ENCODE measurements around the gene MAVS. TPM values are rescaled to one million over a fixed set of nuclear protein-coding genes. Genes with fewer than 3 reads are reported as not detected.

The MAVS gene
- total RNA-seq (10 to 100 TPM; 12.3 to 21.2 TPM), polyA plus RNA-seq (ENCODE audit: insufficient read length in 2 of 2) (10 to 100 TPM; 23.5 to 34.9 TPM)
- long read RNA-seq, donor 1, partial matches to known transcripts = 7 of 7 reads
- long read RNA-seq, donor 1, other reads (novel, unspliced or antisense) = 0 of 7 reads
- long read RNA-seq, donor 2, full-length matches to known transcripts = 1 of 1 reads
- long read RNA-seq, donor 2, partial matches to known transcripts = 0 of 1 reads
- long read RNA-seq, donor 2, other reads (novel, unspliced or antisense) = 0 of 1 reads
- long read RNA-seq, donor 3 = 0 reads
- long read RNA-seq, donor 4, full-length matches to known transcripts = 2 of 27 reads
- long read RNA-seq, donor 4, partial matches to known transcripts = 25 of 27 reads
- long read RNA-seq, donor 4, other reads (novel, unspliced or antisense) = 0 of 27 reads

DNA sequence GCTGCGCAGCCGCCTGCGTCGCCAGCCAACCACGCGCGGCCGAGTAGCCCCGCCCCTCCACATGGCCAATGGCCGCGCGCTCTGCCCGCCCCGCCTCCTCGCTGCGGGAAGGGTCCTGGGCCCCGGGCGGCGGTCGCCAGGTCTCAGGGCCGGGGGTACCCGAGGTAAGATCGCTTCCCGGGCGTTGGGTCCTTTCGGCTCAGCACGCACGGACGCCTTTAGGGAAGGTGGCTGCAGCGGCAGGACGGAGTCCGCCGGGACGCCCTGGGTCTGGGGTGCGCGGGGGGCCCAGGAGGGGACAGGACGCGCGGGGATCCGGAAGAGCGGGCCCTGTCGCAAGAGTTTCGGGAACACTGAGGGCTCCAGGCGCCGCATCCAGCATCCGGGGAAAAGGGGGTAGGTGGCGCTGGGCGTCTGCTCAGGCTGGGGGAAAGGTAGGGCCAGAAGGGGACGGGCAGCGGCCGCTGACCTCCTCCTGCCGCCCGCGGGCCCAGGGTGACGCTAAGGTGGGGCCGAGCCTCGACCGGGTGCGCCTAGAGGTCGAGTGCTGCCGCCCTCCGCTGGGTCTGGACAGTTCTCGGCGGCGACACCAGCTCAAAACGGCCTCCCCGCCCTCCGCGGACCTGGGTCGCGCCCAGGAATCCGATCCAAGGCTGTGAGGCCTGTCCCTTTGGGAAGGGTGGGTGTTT, at the start of gene MAVS:
TSS of gene MAVS (plus strand) at position 95 of the 689 bp plus-strand sequence. CDS start 7,791 bp downstream, outside the sequence.
- H3K27ac ChIP-seq (ENCODE audit: low read depth, low read length) = peak within 1 kb of the TSS; percentile 87
- H3K4me3 ChIP-seq (ENCODE audit: low read depth, low read length) = peak within 1 kb of the TSS; percentile 85
- peaks cover 11% of the 10 kb centered on the region for H3K36me3 ChIP-seq (ENCODE audit: control insufficient read depth, insufficient read depth, low read length)
- H3K9me3 ChIP-seq (ENCODE audit: control insufficient read depth, insufficient read depth, low read length) = no peaks in the 10 kb centered on the region
- peaks cover 22% of the 10 kb centered on the region for H3K4me1 ChIP-seq (ENCODE audit: control insufficient read depth, insufficient read depth, low read length)
- under 1% methylated on average over 72 of the region's 72 CpGs for WGBS (ENCODE audit: insufficient coverage)
- H3K27me3 ChIP-seq (ENCODE audit: control insufficient read depth, insufficient read depth, low read length) = no peaks in the 10 kb centered on the region
- DNase-seq (ENCODE audit: low read depth in 4 of 6, low spot score in 6 of 6) = peak in 5 of 6 donors; percentile 67 to 96 (median 81)

DNA sequence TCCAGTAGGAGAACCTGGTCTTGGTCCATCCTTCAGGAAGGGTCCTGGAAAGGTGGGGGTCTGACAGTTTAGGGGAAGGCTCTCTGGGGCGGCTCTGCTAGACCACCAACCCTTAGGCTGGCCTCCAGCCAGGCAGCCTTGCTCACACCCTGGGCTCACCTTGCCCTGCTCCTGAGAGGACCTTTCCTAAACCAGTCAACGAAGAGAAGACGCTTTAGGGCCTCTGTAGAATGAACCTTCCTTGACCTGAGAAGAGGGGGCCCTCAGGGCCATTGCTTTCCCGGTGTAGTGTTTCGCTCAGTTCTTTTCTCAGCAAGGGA, 49.4 kb upstream of the MAVS start:
- Histone ChIP-seq H3K27ac (ENCODE audit: low read depth, low read length) (no peak overlapping the region), H3K27me3 (ENCODE audit: control insufficient read depth, insufficient read depth, low read length) (no peaks in the 10 kb centered on the region), H3K9me3 (ENCODE audit: control insufficient read depth, insufficient read depth, low read length) (no peaks in the 10 kb centered on the region), H3K4me1 (ENCODE audit: control insufficient read depth, insufficient read depth, low read length) (peaks cover 64% of the 10 kb centered on the region), H3K36me3 (ENCODE audit: control insufficient read depth, insufficient read depth, low read length) (peaks cover 30% of the 10 kb centered on the region), H3K4me3 (ENCODE audit: low read depth, low read length) (peak overlapping the region; percentile 40)
- no peak for DNase-seq (ENCODE audit: low read depth in 4 of 6, low spot score in 6 of 6)
- 67% methylated on average over 5 of the region's 5 CpGs for WGBS (ENCODE audit: insufficient coverage)

DNA sequence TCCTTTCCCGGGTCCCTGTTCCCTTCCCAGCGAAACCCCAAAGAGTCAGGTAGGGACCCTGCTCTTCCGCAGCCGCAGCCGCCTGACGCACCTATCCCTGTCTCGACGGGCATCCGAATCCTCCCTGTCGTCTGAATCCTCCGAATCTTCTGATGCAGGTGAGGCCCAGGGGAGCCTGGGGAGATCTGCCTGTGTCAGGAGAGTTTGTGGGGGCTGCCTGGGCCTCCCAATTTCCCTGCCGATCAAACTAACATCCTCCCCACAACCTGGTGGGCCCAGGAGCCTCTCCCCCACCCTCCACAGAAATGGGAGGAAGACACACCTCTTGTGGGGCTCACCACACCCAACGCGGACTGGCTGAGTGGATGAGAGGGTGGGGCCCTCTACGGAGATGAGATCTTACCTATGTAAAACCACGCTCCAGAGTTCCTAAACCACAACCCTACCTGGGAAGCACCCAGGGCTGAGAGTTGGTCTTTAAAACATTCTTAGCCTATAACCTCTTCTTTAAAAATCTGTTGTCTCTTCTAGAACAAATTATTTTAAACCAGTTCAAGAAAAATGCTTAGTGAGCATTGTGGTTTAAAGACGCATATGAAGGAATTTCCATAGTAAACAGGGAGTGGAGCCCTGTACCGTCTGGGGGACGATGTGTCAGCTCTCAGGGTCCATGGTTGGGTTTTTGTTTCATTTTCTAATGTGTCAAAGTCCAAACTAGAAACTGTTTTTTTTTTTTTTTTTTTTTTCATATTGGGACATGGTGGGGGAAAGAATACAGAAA, 48.9 kb upstream of the MAVS start:
- peaks cover 35% of the 10 kb centered on the region for H3K36me3 ChIP-seq (ENCODE audit: control insufficient read depth, insufficient read depth, low read length)
- 77% methylated on average over 8 of the region's 19 CpGs for WGBS (ENCODE audit: insufficient coverage)
- peak overlapping the region; percentile 40 for H3K4me3 ChIP-seq (ENCODE audit: low read depth, low read length)

DNA sequence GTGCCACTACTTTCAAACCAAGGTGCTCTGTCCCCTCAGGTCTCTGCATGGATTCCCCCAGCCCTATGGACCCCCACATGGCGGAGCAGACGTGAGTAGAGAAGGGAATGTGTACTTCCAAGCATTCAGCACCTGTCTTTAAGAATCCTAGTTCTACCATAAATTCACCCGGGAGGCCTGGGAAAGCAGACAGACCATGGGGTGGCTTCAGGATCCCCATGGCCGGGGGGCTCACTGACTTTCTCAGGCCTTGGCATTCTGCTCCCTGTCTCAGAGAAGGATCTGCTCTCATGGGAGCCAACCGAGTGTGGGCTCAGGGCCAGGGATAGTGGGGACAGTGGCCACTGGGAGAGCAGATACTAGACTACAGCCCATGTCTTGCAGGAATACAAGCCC, 48.3 kb upstream of the MAVS start:
- peaks cover 41% of the 10 kb centered on the region for H3K36me3 ChIP-seq (ENCODE audit: control insufficient read depth, insufficient read depth, low read length)
- DNase-seq (ENCODE audit: low read depth in 4 of 6, low spot score in 6 of 6) = peak in 1 of 6 donors; percentile 46
- H3K9me3 ChIP-seq (ENCODE audit: control insufficient read depth, insufficient read depth, low read length) = no peaks in the 10 kb centered on the region
- peaks cover 64% of the 10 kb centered on the region for H3K4me1 ChIP-seq (ENCODE audit: control insufficient read depth, insufficient read depth, low read length)
- no peaks in the 10 kb centered on the region for H3K27me3 ChIP-seq (ENCODE audit: control insufficient read depth, insufficient read depth, low read length)
- 31% methylated on average over 3 of the region's 5 CpGs for WGBS (ENCODE audit: insufficient coverage)
- H3K27ac ChIP-seq (ENCODE audit: low read depth, low read length) = peak overlapping the region; percentile 18
- no peak overlapping the region for H3K4me3 ChIP-seq (ENCODE audit: low read depth, low read length)

More for the DNA sequence above, 48.9 kb upstream of the MAVS start:
- Histone ChIP-seq H3K27ac (ENCODE audit: low read depth, low read length) (peak overlapping the region; percentile 18), H3K9me3 (ENCODE audit: control insufficient read depth, insufficient read depth, low read length) (no peaks in the 10 kb centered on the region), H3K4me1 (ENCODE audit: control insufficient read depth, insufficient read depth, low read length) (peaks cover 64% of the 10 kb centered on the region), H3K27me3 (ENCODE audit: control insufficient read depth, insufficient read depth, low read length) (no peaks in the 10 kb centered on the region)
- no peak for DNase-seq (ENCODE audit: low read depth in 4 of 6, low spot score in 6 of 6)

DNA sequence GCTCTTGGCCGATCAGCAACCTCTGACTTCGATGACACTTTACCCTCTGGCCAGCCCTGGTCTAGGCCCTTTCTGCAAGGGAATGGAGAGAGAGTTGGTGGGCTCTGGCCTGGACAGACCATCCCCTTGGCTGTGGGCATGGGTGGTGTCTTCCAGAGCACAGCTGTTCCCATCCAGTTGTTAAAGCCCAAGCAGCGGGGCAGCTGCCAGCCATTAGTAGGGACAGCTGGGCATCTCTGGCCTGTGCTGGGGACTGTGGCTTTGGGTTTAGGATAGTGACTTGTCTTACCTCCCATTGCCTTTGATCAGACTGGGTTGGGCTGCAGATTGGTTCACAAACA, 47.8 kb upstream of the MAVS start:
- Histone ChIP-seq H3K36me3 (ENCODE audit: control insufficient read depth, insufficient read depth, low read length) (peaks cover 46% of the 10 kb centered on the region), H3K4me3 (ENCODE audit: low read depth, low read length) (no peak overlapping the region), H3K4me1 (ENCODE audit: control insufficient read depth, insufficient read depth, low read length) (peaks cover 64% of the 10 kb centered on the region), H3K9me3 (ENCODE audit: control insufficient read depth, insufficient read depth, low read length) (no peaks in the 10 kb centered on the region), H3K27me3 (ENCODE audit: control insufficient read depth, insufficient read depth, low read length) (no peaks in the 10 kb centered on the region), H3K27ac (ENCODE audit: low read depth, low read length) (peak overlapping the region; percentile 58)
- WGBS (ENCODE audit: insufficient coverage) = 70% methylated on average over 3 of the region's 3 CpGs
- no peak for DNase-seq (ENCODE audit: low read depth in 4 of 6, low spot score in 6 of 6)

DNA sequence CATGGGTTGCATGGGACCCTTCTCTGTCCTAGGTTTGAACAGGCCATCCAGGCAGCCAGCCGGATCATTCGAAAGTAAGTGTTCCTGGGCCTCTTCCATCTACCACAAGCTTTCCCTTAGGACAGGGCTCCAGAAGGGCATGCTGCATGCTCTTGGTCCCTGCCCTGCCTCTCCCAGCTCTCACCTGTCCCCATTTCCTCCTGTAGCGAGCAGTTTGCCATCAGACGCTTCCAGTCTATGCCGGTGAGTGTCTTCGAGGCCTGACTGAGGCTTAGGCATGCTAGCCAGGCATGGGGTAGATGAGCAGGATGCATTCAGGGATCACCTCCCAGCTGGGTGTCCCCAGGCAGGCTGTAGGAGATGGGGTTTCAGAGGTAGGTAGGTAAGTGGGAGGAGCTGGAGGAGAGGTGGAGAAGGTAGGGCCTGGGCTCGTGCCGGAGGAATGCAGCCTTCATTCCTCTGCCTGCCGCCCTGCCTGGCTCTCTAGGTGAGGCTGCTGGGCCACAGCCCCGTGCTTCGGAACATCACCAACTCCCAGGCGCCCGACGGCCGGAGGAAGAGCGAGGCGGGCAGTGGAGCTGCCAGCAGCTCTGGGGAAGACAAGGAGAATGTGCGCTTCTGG, 46.3 kb upstream of the MAVS start:
- H3K27ac ChIP-seq (ENCODE audit: low read depth, low read length) = no peak overlapping the region
- no peaks in the 10 kb centered on the region for H3K9me3 ChIP-seq (ENCODE audit: control insufficient read depth, insufficient read depth, low read length)
- H3K36me3 ChIP-seq (ENCODE audit: control insufficient read depth, insufficient read depth, low read length) = peaks cover 61% of the 10 kb centered on the region
- DNase-seq (ENCODE audit: low read depth in 4 of 6, low spot score in 6 of 6) = no peak
- peaks cover 57% of the 10 kb centered on the region for H3K4me1 ChIP-seq (ENCODE audit: control insufficient read depth, insufficient read depth, low read length)
- H3K27me3 ChIP-seq (ENCODE audit: control insufficient read depth, insufficient read depth, low read length) = no peaks in the 10 kb centered on the region
- 79% methylated on average over 14 of the region's 18 CpGs for WGBS (ENCODE audit: insufficient coverage)
- no peak overlapping the region for H3K4me3 ChIP-seq (ENCODE audit: low read depth, low read length)

DNA sequence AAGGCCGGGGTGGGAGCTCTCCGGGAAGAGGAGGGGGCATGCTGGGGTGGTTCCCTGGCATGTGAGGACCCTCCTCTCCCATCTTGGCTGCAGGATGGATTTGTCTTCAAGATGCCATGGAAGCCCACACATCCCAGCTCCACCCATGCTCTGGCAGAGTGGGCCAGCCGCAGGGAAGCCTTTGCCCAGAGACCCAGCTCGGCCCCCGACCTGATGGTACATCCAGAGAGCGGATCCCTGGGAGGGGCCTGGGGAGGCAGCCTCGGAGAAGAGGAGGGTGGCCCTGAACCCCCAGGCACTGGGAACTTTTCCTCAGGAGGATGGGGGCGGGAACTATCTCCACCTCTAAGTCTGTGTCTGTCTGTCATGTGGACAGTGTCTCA, 45.8 kb upstream of the MAVS start:
- WGBS (ENCODE audit: insufficient coverage) = 89% methylated on average over 8 of the region's 8 CpGs
- Histone ChIP-seq H3K4me1 (ENCODE audit: control insufficient read depth, insufficient read depth, low read length) (peaks cover 57% of the 10 kb centered on the region), H3K4me3 (ENCODE audit: low read depth, low read length) (no peak overlapping the region)

DNA sequence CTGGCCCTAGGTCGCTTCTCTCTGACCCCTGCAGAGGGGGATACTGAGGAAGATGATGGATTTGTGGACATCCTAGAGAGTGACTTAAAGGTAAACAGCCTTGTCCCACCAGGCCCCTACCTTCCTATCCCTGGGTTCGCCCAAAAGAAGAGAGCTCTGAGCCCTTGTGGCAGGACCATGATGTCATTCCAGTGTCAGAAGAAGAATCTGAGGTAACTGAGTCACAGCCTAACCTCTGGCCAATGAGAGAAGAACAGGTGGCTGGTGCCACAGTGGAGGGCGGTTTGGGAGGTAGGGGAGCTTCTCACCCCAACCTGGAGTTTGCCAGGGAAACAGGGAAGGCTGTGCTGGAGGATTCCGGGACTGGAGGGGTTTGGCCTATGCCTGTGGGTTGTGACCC, 45.3 kb upstream of the MAVS start:
- peaks cover 58% of the 10 kb centered on the region for H3K4me1 ChIP-seq (ENCODE audit: control insufficient read depth, insufficient read depth, low read length)
- 97% methylated on average over 3 of the region's 4 CpGs for WGBS (ENCODE audit: insufficient coverage)

More for the DNA sequence above, 45.8 kb upstream of the MAVS start:
- H3K36me3 ChIP-seq (ENCODE audit: control insufficient read depth, insufficient read depth, low read length) = peaks cover 66% of the 10 kb centered on the region
- H3K27me3 ChIP-seq (ENCODE audit: control insufficient read depth, insufficient read depth, low read length) = no peaks in the 10 kb centered on the region
- no peaks in the 10 kb centered on the region for H3K9me3 ChIP-seq (ENCODE audit: control insufficient read depth, insufficient read depth, low read length)
- H3K27ac ChIP-seq (ENCODE audit: low read depth, low read length) = no peak overlapping the region
- no peak for DNase-seq (ENCODE audit: low read depth in 4 of 6, low spot score in 6 of 6)

DNA sequence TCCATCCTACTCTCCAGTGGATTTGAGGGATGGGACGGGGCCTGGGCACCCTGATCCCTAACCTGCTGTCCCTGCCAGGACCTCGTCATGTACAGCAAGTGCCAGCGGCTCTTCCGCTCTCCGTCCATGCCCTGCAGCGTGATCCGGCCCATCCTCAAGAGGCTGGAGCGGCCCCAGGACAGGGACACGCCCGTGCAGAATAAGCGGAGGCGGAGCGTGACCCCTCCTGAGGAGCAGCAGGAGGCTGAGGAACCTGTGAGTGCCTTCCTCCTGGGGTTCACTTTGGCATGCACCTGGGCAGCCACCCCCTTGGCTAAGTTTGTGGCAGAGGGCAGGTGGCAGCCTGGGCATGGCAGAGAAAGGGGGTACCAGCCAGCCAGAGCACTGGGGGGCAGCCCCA, 44.8 kb upstream of the MAVS start:
- Histone ChIP-seq H3K27ac (ENCODE audit: low read depth, low read length) (no peak overlapping the region), H3K4me3 (ENCODE audit: low read depth, low read length) (no peak overlapping the region), H3K36me3 (ENCODE audit: control insufficient read depth, insufficient read depth, low read length) (peaks cover 69% of the 10 kb centered on the region), H3K27me3 (ENCODE audit: control insufficient read depth, insufficient read depth, low read length) (no peaks in the 10 kb centered on the region), H3K9me3 (ENCODE audit: control insufficient read depth, insufficient read depth, low read length) (no peaks in the 10 kb centered on the region), H3K4me1 (ENCODE audit: control insufficient read depth, insufficient read depth, low read length) (peaks cover 59% of the 10 kb centered on the region)
- DNase-seq (ENCODE audit: low read depth in 4 of 6, low spot score in 6 of 6) = no peak
- WGBS (ENCODE audit: insufficient coverage) = 97% methylated on average over 13 of the region's 13 CpGs

More for the DNA sequence above, 45.3 kb upstream of the MAVS start:
- no peaks in the 10 kb centered on the region for H3K9me3 ChIP-seq (ENCODE audit: control insufficient read depth, insufficient read depth, low read length)
- peaks cover 69% of the 10 kb centered on the region for H3K36me3 ChIP-seq (ENCODE audit: control insufficient read depth, insufficient read depth, low read length)
- H3K27me3 ChIP-seq (ENCODE audit: control insufficient read depth, insufficient read depth, low read length) = no peaks in the 10 kb centered on the region
- H3K4me3 ChIP-seq (ENCODE audit: low read depth, low read length) = no peak overlapping the region
- no peak for DNase-seq (ENCODE audit: low read depth in 4 of 6, low spot score in 6 of 6)
- H3K27ac ChIP-seq (ENCODE audit: low read depth, low read length) = no peak overlapping the region

Data from spinal cord (tissue), 10 donors.